GM12878 (cell line): ENCODE data around the gene MDN1. TPM values are rescaled to one million over a fixed set of nuclear protein-coding genes. Genes with fewer than 3 reads are reported as not detected.

Experiments
- ASH2L ChIP-seq: fragments of 300-600, 200-600 bp; sonication (generic); IDR thresholded peaks from 2 replicates; pipeline ENCODE4 v1.6.1; 2017; ENCODE audit warnings: low read depth, mild to moderate bottlenecking, borderline replicate concordance
- ATF3 ChIP-seq: IDR thresholded peaks from 2 replicates; pipeline ENCODE4 v1.6.1; 2011; ENCODE audit warnings: low read depth, mild to moderate bottlenecking, low read length, moderate library complexity, borderline replicate concordance; ENCODE audit errors: extremely low read depth
- CREB1 ChIP-seq: IDR thresholded peaks from 2 replicates; pipeline ENCODE4 v1.6.1; 2012; ENCODE audit warnings: low read depth, mild to moderate bottlenecking, inconsistent platforms
- EGR1 ChIP-seq, 2 experiments: IDR thresholded peaks; 1 replicate in 1 of 2; 2 replicates in 1 of 2; pipeline ENCODE4 v1.6.1; 2011 to 2012; ENCODE audit warnings: low read depth in 2 of 2, low read length in 2 of 2, borderline replicate concordance in 1 of 2, mild to moderate bottlenecking in 1 of 2, moderate library complexity in 1 of 2
- ELK1 ChIP-seq: IDR thresholded peaks from 2 replicates; pipeline ENCODE4 v1.6.1; 2012; ENCODE audit warnings: low read depth, low read length, improper control_type of control experiment
- IKZF1 ChIP-seq: fragments of 450-650 bp; conservative IDR thresholded peaks from 2 replicates; pipeline ENCODE4 v1.6.1; 2017; ENCODE audit warnings: antibody characterized with exemption, mild to moderate bottlenecking
- NFIC ChIP-seq: IDR thresholded peaks from 2 replicates; pipeline ENCODE4 v1.6.1; 2012; ENCODE audit warnings: low read depth, mild to moderate bottlenecking, inconsistent platforms, low read length, moderate library complexity
- NFYB ChIP-seq: IDR thresholded peaks from 2 replicates; pipeline ENCODE4 v1.6.1; 2011; ENCODE audit warnings: low read depth, mild to moderate bottlenecking, low read length, improper control_type of control experiment, moderate library complexity; ENCODE audit not compliant: insufficient read depth
- STAT3 ChIP-seq: IDR thresholded peaks from 2 replicates; pipeline ENCODE4 v1.6.1; 2011; ENCODE audit warnings: low read depth, low read length, improper control_type of control experiment
- YBX1 ChIP-seq: fragments of 450-650 bp; IDR thresholded peaks from 2 replicates; pipeline ENCODE4 v1.6.1; 2016; ENCODE audit warnings: antibody characterized with exemption
- ZNF207 ChIP-seq: fragments of 450-650 bp; IDR thresholded peaks from 2 replicates; pipeline ENCODE4 v1.6.1; 2014; ENCODE audit warnings: antibody characterized with exemption, mild to moderate bottlenecking, borderline replicate concordance
- polyA plus RNA-seq, 11 experiments: library from polyadenylated mRNA; depleted of rRNA in 4 of 11; unstranded in 6 of 11; stranded (reverse) in 5 of 11; fragments of >200 nt; fragmentation: Nextera tagmentation in 4 of 11; fragmentation: Illumina TruSeq in 1 of 11; extraction: Ambion mirVana in 4 of 11; extraction: Trizol in 1 of 11; gene quantifications; 1 replicate in 1 of 11; 2 replicates in 10 of 11; pipeline versions ENCODE4 v1.2.1 to v1.2.3, GENCODE V29; 2011 to 2016; ENCODE audit warnings: inconsistent platforms in 2 of 11, missing spikeins in 2 of 11, low read depth in 1 of 11
- total RNA-seq, 4 experiments: library from RNA; depleted of rRNA in 3 of 4; stranded (reverse); fragments of >200 nt in 3 of 4; fragmentation: Illumina TruSeq in 1 of 4; extraction: Trizol in 1 of 4; gene quantifications; 2 replicates each; pipeline versions ENCODE4 v1.2.1 to v1.2.3, GENCODE V29; 2013 to 2021
- TF ChIP-seq, protein P1 (sequence below): fragments of 450-650 bp; IDR thresholded peaks from 2 replicates; pipeline ENCODE4 v1.6.1; 2017; ENCODE audit warnings: mild to moderate bottlenecking, low read depth, inconsistent platforms; ENCODE audit not compliant: poor library complexity, severe bottlenecking
- TF ChIP-seq, protein P2 (sequence below): fragments of 450-650 bp; formaldehyde crosslinking; IDR thresholded peaks from 2 replicates; pipeline ENCODE4 v1.4.0; 2022; ENCODE audit warnings: mild to moderate bottlenecking, moderate library complexity
- TF ChIP-seq, protein P3 (sequence below): fragments of 450-650 bp; IDR thresholded peaks from 2 replicates; pipeline ENCODE4 v1.6.1; 2014; ENCODE audit warnings: mild to moderate bottlenecking
- TF ChIP-seq, protein P4 (sequence below): IDR thresholded peaks from 2 replicates; pipeline ENCODE4 v1.6.1; 2011; ENCODE audit warnings: low read depth, low read length, improper control_type of control experiment, borderline replicate concordance
- TF ChIP-seq, protein P5 (sequence below): fragments of 450-650 bp; IDR thresholded peaks from 2 replicates; pipeline ENCODE4 v1.6.1; 2016; ENCODE audit warnings: mild to moderate bottlenecking
- TF ChIP-seq, protein P6 (sequence below): IDR thresholded peaks from 2 replicates; pipeline ENCODE4 v1.6.1; 2012; ENCODE audit warnings: low read depth, low read length, improper control_type of control experiment

Gene MDN1
- total and polyA plus RNA-seq, 10 of the 15 experiments (the other 5 are each of a cell fraction or from before 2014, with no cell fraction given), result 14.3 to 50.1 (median 22.1) TPM

- TF ChIP-seq, protein P1, sequence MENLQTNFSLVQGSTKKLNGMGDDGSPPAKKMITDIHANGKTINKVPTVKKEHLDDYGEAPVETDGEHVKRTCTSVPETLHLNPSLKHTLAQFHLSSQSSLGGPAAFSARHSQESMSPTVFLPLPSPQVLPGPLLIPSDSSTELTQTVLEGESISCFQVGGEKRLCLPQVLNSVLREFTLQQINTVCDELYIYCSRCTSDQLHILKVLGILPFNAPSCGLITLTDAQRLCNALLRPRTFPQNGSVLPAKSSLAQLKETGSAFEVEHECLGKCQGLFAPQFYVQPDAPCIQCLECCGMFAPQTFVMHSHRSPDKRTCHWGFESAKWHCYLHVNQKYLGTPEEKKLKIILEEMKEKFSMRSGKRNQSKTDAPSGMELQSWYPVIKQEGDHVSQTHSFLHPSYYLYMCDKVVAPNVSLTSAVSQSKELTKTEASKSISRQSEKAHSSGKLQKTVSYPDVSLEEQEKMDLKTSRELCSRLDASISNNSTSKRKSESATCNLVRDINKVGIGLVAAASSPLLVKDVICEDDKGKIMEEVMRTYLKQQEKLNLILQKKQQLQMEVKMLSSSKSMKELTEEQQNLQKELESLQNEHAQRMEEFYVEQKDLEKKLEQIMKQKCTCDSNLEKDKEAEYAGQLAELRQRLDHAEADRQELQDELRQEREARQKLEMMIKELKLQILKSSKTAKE, result no peak
- TF ChIP-seq, protein P2, sequence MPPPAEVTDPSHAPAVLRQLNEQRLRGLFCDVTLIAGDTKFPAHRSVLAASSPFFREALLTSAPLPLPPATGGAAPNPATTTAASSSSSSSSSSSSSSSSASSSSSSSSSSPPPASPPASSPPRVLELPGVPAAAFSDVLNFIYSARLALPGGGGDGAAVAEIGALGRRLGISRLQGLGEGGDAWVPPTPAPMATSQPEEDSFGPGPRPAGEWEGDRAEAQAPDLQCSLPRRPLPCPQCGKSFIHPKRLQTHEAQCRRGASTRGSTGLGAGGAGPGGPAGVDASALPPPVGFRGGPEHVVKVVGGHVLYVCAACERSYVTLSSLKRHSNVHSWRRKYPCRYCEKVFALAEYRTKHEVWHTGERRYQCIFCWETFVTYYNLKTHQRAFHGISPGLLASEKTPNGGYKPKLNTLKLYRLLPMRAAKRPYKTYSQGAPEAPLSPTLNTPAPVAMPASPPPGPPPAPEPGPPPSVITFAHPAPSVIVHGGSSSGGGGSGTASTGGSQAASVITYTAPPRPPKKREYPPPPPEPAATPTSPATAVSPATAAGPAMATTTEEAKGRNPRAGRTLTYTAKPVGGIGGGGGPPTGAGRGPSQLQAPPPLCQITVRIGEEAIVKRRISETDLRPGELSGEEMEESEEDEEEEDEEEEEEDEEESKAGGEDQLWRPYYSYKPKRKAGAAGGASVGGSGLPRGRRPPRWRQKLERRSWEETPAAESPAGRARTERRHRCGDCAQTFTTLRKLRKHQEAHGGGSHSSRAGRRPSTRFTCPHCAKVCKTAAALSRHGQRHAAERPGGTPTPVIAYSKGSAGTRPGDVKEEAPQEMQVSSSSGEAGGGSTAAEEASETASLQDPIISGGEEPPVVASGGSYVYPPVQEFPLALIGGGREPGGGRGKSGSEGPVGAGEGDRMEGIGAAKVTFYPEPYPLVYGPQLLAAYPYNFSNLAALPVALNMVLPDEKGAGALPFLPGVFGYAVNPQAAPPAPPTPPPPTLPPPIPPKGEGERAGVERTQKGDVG (CRISPR knock-in tag), result no peak
- peak; percentile 62; the same call in 1 of the 2 replicates for TF ChIP-seq ELK1
- TF ChIP-seq, protein P3, sequence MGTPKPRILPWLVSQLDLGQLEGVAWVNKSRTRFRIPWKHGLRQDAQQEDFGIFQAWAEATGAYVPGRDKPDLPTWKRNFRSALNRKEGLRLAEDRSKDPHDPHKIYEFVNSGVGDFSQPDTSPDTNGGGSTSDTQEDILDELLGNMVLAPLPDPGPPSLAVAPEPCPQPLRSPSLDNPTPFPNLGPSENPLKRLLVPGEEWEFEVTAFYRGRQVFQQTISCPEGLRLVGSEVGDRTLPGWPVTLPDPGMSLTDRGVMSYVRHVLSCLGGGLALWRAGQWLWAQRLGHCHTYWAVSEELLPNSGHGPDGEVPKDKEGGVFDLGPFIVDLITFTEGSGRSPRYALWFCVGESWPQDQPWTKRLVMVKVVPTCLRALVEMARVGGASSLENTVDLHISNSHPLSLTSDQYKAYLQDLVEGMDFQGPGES, result no peak
- peak; percentile 88 for TF ChIP-seq IKZF1
- TF ChIP-seq CREB1, result peak; percentile 99
- no peak for TF ChIP-seq ZNF207
- TF ChIP-seq NFIC, result no peak
- no peak; the same call in 1 of the 2 replicates for TF ChIP-seq ASH2L
- peak; percentile 89; the same call in 1 of the 2 replicates for TF ChIP-seq ATF3
- TF ChIP-seq, protein P4, sequence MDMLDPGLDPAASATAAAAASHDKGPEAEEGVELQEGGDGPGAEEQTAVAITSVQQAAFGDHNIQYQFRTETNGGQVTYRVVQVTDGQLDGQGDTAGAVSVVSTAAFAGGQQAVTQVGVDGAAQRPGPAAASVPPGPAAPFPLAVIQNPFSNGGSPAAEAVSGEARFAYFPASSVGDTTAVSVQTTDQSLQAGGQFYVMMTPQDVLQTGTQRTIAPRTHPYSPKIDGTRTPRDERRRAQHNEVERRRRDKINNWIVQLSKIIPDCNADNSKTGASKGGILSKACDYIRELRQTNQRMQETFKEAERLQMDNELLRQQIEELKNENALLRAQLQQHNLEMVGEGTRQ, result peak; percentile 77
- TF ChIP-seq, protein P5, sequence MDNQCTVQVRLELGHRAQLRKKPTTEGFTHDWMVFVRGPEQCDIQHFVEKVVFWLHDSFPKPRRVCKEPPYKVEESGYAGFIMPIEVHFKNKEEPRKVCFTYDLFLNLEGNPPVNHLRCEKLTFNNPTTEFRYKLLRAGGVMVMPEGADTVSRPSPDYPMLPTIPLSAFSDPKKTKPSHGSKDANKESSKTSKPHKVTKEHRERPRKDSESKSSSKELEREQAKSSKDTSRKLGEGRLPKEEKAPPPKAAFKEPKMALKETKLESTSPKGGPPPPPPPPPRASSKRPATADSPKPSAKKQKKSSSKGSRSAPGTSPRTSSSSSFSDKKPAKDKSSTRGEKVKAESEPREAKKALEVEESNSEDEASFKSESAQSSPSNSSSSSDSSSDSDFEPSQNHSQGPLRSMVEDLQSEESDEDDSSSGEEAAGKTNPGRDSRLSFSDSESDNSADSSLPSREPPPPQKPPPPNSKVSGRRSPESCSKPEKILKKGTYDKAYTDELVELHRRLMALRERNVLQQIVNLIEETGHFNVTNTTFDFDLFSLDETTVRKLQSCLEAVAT, result peak; percentile 42; the same call in 1 of the 2 replicates
- TF ChIP-seq YBX1, result no peak
- no peak for TF ChIP-seq STAT3
- TF ChIP-seq EGR1 (IDR thresholded peaks at IDR 0.05; ENCODE audit: borderline replicate concordance in 1 of 2, low read depth in 2 of 2, low read length in 2 of 2), result no peak; a peak in 1 of 3 replicates
- no peak for TF ChIP-seq NFYB
- TF ChIP-seq, protein P6, sequence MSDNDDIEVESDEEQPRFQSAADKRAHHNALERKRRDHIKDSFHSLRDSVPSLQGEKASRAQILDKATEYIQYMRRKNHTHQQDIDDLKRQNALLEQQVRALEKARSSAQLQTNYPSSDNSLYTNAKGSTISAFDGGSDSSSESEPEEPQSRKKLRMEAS, result peak; percentile 98
Measured at GRCh38 chr6:89819336-89820130, at the start of gene MDN1 (continued).
